NCI-H2196 (cell line): ENCODE measurements around the gene TEAD3.

ENCODE experiments used
- DNase-seq: peaks from one replicate; lab custom pipeline; 2025; ENCODE audit not compliant: unreplicated experiment; lab: John Stamatoyannopoulos, UW

Gene TEAD3

GRCh38 chr6:35427435-35427834 lies 69.4 kb downstream of the TEAD3 start:
- no peak for DNase-seq

GRCh38 chr6:35426074-35426473 lies 70.8 kb downstream of the TEAD3 start:
- DNase-seq: no peak

- no peak for DNase-seq
Measured at GRCh38 chr6:35425284-35425683, 71.6 kb downstream of the TEAD3 start.
